ENCODE data around the gene TMEM63A.
A peak's percentile ranks its signal among the peaks of the same experiment; 100 is the strongest.
"Not testable (repeated sequence)": the region's sequence is repeated elsewhere in the genome, so short reads cannot be mapped to it uniquely, and the experiment has no call there.

The TMEM63A gene

DNA sequence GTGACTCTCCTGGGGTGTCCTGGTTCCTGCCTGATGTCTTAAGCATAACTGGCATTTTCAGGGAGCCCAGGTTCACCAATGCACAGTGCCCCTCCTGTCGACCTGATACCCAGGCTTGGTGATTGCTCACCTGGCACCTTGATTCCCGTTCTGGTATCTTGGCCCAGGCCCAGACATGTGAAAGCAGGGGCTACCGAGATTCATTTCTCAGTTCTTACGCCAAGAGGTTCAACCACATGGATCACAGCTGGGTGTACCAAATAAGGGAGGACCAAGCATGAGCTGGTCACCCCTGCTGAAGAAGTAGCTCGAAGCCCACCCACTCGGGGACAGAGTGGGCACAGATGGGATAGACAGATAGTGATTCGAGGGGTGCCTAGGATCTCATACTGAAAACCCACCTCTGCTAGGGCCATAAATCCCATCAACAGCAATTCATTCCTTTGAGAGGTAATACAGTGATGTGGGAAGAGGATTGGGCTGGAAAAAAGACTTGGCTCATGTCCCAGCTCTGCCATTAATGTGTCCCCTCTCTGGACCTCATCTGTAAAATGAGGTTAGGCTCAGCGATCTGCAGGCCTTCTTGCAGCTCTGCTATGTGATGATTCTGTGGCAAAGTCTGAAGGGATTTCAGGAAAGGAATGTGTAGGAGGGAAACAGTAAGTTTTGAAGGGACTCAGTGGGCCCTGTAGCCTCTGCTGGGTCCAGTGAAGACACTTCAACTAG lies 69.5 kb downstream of the TMEM63A start:
- H3K4me3 ChIP-seq (ENCODE audit: low read depth, low read length), result no peak overlapping the region
- TF ChIP-seq, protein P1, sequence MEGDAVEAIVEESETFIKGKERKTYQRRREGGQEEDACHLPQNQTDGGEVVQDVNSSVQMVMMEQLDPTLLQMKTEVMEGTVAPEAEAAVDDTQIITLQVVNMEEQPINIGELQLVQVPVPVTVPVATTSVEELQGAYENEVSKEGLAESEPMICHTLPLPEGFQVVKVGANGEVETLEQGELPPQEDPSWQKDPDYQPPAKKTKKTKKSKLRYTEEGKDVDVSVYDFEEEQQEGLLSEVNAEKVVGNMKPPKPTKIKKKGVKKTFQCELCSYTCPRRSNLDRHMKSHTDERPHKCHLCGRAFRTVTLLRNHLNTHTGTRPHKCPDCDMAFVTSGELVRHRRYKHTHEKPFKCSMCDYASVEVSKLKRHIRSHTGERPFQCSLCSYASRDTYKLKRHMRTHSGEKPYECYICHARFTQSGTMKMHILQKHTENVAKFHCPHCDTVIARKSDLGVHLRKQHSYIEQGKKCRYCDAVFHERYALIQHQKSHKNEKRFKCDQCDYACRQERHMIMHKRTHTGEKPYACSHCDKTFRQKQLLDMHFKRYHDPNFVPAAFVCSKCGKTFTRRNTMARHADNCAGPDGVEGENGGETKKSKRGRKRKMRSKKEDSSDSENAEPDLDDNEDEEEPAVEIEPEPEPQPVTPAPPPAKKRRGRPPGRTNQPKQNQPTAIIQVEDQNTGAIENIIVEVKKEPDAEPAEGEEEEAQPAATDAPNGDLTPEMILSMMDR (IDR thresholded peaks at IDR 0.05; ENCODE audit: borderline replicate concordance, insufficient read depth, low read depth, low read length), result no peak

DNA sequence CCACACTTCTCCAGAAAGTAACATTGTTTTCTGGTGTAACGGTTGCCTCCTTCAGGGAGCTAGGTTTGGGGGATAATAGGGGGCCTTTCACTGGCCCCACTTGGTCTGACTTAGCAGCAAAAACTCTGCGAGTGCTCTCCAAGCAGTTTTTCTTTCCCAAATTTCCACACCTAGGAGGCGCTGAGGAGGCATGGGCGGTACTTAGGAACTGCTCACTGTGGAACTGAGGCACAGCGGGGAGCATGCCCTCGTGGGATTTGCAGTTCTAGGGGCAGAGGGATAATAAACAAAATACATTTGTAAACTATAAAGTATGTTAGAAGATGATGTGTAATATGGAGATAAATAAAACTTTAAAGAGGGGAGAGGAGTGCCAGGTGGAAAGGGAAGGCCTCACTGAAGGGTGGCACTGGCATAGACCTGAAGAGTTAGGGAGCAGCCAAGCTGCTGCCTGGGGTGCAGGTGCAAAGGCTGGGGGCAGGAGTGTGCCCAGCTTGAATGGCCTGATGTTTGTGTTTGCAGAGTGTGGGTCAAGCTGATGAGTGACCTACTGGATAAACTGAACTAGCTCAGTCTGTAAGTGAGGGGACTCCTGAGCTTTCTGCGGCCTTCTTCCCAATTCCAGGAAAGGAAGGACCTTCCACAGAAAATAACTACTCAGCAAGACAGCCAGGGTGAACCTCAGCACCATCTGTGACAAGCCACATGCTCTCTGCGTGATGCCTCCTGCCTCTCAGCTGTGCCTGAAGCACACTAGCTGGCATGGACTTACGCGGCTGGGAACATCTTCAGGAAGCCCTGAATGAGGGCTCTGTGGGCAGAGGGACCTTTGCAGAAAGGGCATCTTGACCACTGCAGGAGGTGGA lies 70.3 kb downstream of the TMEM63A start:
- no peak overlapping the region for H3K4me3 ChIP-seq (ENCODE audit: low read depth, low read length)
- TF ChIP-seq, protein P1 (IDR thresholded peaks at IDR 0.05; ENCODE audit: borderline replicate concordance, insufficient read depth, low read depth, low read length), result no peak

DNA sequence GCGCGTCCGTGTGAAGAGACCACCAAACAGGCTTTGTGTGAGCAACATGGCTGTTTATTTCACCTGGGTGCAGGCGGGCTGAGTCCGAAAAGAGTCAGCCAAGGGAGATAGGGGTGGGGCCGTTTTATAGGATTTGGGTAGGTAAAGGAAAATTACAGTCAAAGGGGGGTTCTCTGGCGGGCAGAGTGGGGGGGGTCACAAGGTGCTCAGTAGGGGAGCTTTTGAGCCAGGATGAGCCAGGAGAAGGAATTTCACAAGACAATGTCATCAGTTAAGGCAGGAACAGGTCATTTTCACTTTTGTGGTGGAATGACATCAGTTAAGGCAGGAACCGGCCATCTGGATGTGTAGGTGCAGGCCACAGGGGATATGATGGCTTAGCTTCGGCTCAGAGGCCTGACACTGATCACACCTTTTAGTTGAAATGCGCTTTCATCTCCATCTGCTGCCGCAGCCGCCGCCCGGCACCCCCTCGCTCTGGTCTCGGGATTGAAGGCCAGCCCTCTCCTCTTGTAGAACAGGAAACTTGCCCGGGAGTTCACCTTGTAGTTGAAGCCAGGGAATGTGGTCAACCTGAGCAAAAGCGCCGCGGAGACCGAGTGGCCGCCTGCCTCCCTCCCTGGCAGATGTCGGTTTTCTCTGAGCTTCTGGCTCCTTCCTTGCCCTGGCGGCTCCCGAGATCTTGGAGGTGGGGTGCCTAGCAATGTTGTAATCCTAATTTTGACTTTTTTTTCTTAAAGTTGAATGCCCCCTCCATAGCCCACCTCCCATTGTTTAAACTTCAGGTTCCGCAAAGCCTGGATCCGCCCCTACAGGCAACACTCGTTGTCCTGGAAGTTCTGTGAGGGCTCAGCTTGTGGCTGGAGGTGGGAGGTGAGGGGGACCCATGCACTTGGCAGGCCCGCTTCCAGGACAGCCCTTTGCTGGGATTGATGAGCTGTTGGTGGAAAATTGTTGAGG lies 71.3 kb downstream of the TMEM63A start:
- peak overlapping the region; percentile 52 for H3K4me3 ChIP-seq (ENCODE audit: low read depth, low read length)

DNA sequence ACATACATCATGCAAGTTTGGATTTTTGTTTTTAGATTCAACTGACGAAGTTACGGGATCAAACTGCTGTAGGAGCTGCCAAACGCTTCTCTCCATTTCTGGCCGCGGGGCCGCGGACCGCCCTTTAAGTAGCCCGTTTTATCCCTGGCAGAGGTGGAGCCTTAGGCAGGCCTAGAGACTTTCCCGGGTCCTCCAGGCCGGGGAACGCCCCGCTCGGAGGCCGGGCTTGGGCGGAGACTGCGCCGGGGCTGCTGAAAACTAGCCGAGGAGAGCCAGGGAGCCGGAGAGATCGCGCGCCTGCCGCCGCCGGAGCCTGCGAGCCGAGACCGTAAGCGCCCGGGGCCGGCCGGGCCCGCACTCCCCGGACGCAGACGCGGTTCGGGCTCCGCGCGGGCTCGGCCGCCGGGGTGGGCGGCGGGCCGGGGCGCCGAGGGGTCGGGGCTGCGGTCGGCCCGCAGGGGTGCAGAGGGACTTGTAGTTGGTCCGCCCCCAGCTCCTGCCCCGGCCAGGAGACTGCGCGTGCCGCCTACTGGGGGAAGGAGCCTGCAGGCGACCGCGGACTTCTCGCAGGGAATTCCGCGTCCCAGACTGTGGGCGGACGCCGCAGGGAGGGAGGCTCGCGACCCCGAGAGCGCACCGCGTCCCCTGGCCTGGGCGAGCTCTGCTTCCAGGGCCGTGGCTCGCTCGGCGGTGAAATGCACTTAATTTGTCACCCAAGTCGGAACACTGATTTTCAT lies 72.2 kb downstream of the TMEM63A start, which contains the start of gene EPHX1:
EPHX1 (plus strand) TSS at position 283 of the 737 bp plus-strand sequence. CDS start 18,606 bp downstream, outside the sequence.
- TF ChIP-seq, protein P1 (IDR thresholded peaks at IDR 0.05; ENCODE audit: borderline replicate concordance, insufficient read depth, low read depth, low read length), result peak; percentile 29; the same call in 1 of the 2 replicates

DNA sequence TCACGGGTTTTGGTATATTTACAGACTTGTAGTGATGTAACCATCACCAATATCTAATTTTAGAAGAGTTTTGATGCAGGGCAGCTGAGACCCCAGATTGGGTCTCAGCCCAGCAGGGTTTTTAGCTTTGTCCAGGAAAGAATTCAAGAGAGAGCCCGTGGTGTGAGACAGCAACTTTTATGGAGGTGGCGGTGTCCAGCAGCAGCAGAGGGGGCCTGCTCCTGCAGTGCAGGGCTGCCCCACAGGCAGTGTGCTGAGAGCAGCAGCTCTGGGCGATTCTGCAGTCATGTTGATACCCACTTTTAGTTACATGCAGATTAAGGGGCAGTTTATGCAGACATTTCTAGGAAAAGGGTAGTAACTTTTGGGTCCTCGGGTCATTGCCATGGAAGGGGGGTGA lies 74.0 kb downstream of the TMEM63A start:
- TF ChIP-seq, protein P1 (IDR thresholded peaks at IDR 0.05; ENCODE audit: borderline replicate concordance, insufficient read depth, low read depth, low read length), result no peak
- H3K4me3 ChIP-seq (ENCODE audit: low read depth, low read length), result no peak overlapping the region

More for the DNA sequence above, 72.2 kb downstream of the TMEM63A start, which contains the start of gene EPHX1:
- peak within 1 kb of the TSS; percentile 52 for H3K4me3 ChIP-seq (ENCODE audit: low read depth, low read length)

DNA sequence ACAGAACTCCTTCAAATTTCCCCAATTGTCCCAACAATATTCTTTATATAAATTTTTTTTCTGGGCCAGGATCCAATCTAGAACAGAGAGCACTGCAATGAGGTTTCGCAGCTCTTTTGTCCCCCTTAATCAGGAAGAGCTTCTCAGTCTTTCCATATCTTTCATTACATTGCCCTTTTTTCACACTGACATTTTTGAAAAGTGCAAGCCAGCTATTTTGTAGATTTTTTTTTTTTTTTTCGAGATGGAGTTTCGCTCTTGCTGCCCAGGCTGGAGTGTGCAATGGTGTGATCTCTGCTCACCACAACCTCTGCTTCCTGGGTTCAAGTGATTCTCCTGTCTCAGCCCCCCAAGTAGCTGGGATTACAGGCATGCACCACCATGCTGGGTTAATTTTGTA lies 75.4 kb downstream of the TMEM63A start:
- not testable (repeated sequence) for H3K4me3 ChIP-seq (ENCODE audit: low read depth, low read length)

DNA sequence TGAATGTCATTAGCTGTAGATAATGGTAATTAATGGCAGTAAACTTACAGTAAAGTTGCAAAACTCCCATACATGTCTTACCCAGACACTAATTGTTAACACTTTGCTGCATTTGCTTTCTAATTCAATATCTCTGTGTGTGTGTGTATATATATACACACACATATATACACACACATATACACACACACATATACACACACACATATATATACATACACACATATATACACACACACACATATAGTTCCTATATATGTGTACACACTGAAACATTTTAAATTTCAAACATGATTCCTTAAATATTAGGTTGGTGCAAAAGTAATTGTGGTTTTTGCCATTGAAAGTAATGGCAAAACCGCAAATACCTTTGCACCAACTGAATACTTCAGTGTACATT lies 75.9 kb downstream of the TMEM63A start:
- no peak overlapping the region for H3K4me3 ChIP-seq (ENCODE audit: low read depth, low read length)
- TF ChIP-seq, protein P1 (IDR thresholded peaks at IDR 0.05; ENCODE audit: borderline replicate concordance, insufficient read depth, low read depth, low read length), result no peak

DNA sequence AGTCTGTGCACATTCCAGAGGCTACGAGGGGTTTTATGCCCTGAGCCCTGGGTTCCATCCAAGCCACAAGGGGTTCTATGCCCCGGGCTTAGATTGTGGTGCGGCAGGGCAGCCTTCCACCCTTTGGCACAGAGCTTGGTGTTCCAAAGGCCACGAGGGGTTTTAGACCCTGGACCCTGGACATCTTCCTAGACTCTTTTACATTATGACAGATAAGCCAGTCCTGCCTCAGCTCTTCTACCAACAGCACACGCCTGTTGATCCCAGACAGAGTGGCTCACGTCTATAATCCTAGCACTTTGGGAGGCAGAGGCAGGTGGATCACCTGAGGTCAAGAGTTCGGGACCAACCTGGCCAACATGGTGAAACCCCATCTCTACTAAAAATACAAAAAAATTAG lies 81.0 kb downstream of the TMEM63A start:
- not testable (repeated sequence) for H3K4me3 ChIP-seq (ENCODE audit: low read depth, low read length)

DNA sequence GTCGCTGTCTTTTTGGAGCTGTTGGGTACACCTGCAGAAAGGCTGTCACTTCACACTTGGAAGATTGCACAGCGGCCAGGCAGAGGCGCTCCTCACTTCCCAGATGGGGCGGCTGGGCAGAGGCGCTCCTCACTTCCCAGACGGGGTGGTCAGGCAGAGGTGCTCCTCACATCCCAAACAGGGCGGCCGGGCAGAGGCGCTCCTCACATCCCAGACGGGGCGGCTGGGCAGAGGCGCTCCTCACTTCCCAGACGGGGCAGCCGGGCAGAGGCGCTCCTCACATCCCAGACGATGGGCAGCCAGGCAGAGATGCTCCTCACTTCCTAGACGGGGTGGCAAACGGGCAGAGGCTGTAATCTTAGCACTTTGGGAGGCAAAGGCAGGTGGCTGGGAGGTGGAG lies 86.1 kb downstream of the TMEM63A start:
- not testable (repeated sequence) for H3K4me3 ChIP-seq (ENCODE audit: low read depth, low read length)

All from GM12875 (cell line).